ENCODE measurements around the gene KAZN. TPM values are rescaled to one million over a fixed set of nuclear protein-coding genes. Genes with fewer than 3 reads are reported as not detected.
A peak's percentile ranks its signal among the peaks of the same experiment; 100 is the strongest.

Gene KAZN
- total RNA-seq, 1 donor from 2014 or later = 7.9 TPM

- Mint-ChIP-seq H3K4me1 (ENCODE audit: low read depth, unreplicated experiment) (peaks cover 1% of the 10 kb centered on the region), H3K27me3 (ENCODE audit: unreplicated experiment) (peaks cover 7% of the 10 kb centered on the region), H3K36me3 (ENCODE audit: unreplicated experiment) (no peaks in the 10 kb centered on the region), H3K4me3 (ENCODE audit: unreplicated experiment) (no peak overlapping the region), H3K27ac (ENCODE audit: unreplicated experiment) (no peak overlapping the region), H3K9me3 (ENCODE audit: unreplicated experiment) (peaks cover 3% of the 10 kb centered on the region)
- DNase-seq = no peak
- no peak for TF ChIP-seq CTCF (IDR thresholded peaks at IDR 0.05; ENCODE audit: partially characterized antibody, unreplicated experiment)
These were observed 165.5 kb downstream of the KAZN start for GRCh38 chr1:14763977-14764376.

GRCh38 chr1:14765773-14766172, 167.3 kb downstream of the KAZN start:
- peaks cover 3% of the 10 kb centered on the region for H3K9me3 Mint-ChIP-seq (ENCODE audit: unreplicated experiment)
- no peak overlapping the region for H3K27ac Mint-ChIP-seq (ENCODE audit: unreplicated experiment)
- TF ChIP-seq CTCF (IDR thresholded peaks at IDR 0.05; ENCODE audit: partially characterized antibody, unreplicated experiment) = no peak
- no peaks in the 10 kb centered on the region for H3K4me1 Mint-ChIP-seq (ENCODE audit: low read depth, unreplicated experiment)
- no peak overlapping the region for H3K4me3 Mint-ChIP-seq (ENCODE audit: unreplicated experiment)
- H3K27me3 Mint-ChIP-seq (ENCODE audit: unreplicated experiment) = peaks cover 2% of the 10 kb centered on the region
- H3K36me3 Mint-ChIP-seq (ENCODE audit: unreplicated experiment) = no peaks in the 10 kb centered on the region
- no peak for DNase-seq

- TF ChIP-seq CTCF (IDR thresholded peaks at IDR 0.05; ENCODE audit: partially characterized antibody, unreplicated experiment) = no peak
- Mint-ChIP-seq H3K9me3 (ENCODE audit: unreplicated experiment) (peaks cover 3% of the 10 kb centered on the region), H3K27ac (ENCODE audit: unreplicated experiment) (no peak overlapping the region), H3K4me3 (ENCODE audit: unreplicated experiment) (no peak overlapping the region), H3K4me1 (ENCODE audit: low read depth, unreplicated experiment) (no peaks in the 10 kb centered on the region), H3K36me3 (ENCODE audit: unreplicated experiment) (no peaks in the 10 kb centered on the region), H3K27me3 (ENCODE audit: unreplicated experiment) (peaks cover 2% of the 10 kb centered on the region)
- DNase-seq = no peak
These were observed 168.6 kb downstream of the KAZN start for GRCh38 chr1:14767075-14767474.

GRCh38 chr1:14768582-14769304, 170.3 kb downstream of the KAZN start:
- Mint-ChIP-seq H3K27ac (ENCODE audit: unreplicated experiment) (no peak overlapping the region), H3K36me3 (ENCODE audit: unreplicated experiment) (no peaks in the 10 kb centered on the region), H3K27me3 (ENCODE audit: unreplicated experiment) (peaks cover 2% of the 10 kb centered on the region), H3K9me3 (ENCODE audit: unreplicated experiment) (peaks cover 2% of the 10 kb centered on the region), H3K4me1 (ENCODE audit: low read depth, unreplicated experiment) (no peaks in the 10 kb centered on the region), H3K4me3 (ENCODE audit: unreplicated experiment) (no peak overlapping the region)
- no peak for DNase-seq
- no peak for TF ChIP-seq CTCF (IDR thresholded peaks at IDR 0.05; ENCODE audit: partially characterized antibody, unreplicated experiment)

GRCh38 chr1:14769486-14770274, 171.2 kb downstream of the KAZN start:
- no peak for DNase-seq
- H3K27ac Mint-ChIP-seq (ENCODE audit: unreplicated experiment) = no peak overlapping the region

More at GRCh38 chr1:14769486-14770274, 171.2 kb downstream of the KAZN start:
- Mint-ChIP-seq H3K4me1 (ENCODE audit: low read depth, unreplicated experiment) (no peaks in the 10 kb centered on the region), H3K36me3 (ENCODE audit: unreplicated experiment) (no peaks in the 10 kb centered on the region), H3K27me3 (ENCODE audit: unreplicated experiment) (peaks cover 2% of the 10 kb centered on the region), H3K9me3 (ENCODE audit: unreplicated experiment) (peaks cover 2% of the 10 kb centered on the region), H3K4me3 (ENCODE audit: unreplicated experiment) (no peak overlapping the region)
- TF ChIP-seq CTCF (IDR thresholded peaks at IDR 0.05; ENCODE audit: partially characterized antibody, unreplicated experiment) = peak; percentile 38
